Measurements from ENCODE around the gene DCAF8L2.

- no peak for TF ChIP-seq CTCF (IDR thresholded peaks at IDR 0.05; ENCODE audit: low read length)
- TF ChIP-seq EZH2 (IDR thresholded peaks at IDR 0.05; ENCODE audit: borderline replicate concordance, low read length), result no peak
Measured at GRCh38 chrX:27746516-27746915, 156.4 kb downstream of the DCAF8L2 start.

All from OCI-LY1 (cell line).